Loucy (cell line): ENCODE data around the gene TAAR9.

Experiments
- EZH2phosphoT487 ChIP-seq: fragments of 200-600 bp; IDR thresholded peaks from 2 replicates; pipeline ENCODE4 v1.6.1; 2018; ENCODE audit warnings: antibody characterized with exemption, mild to moderate bottlenecking, moderate library complexity, borderline replicate concordance
- TF ChIP-seq, protein P1 (sequence below): fragments of 200-600 bp; sonication (generic); conservative IDR thresholded peaks from 2 replicates; pipeline ENCODE4 v1.5.1; 2014; ENCODE audit warnings: mild to moderate bottlenecking, antibody characterized with exemption, low read length

- TF ChIP-seq, protein P1, sequence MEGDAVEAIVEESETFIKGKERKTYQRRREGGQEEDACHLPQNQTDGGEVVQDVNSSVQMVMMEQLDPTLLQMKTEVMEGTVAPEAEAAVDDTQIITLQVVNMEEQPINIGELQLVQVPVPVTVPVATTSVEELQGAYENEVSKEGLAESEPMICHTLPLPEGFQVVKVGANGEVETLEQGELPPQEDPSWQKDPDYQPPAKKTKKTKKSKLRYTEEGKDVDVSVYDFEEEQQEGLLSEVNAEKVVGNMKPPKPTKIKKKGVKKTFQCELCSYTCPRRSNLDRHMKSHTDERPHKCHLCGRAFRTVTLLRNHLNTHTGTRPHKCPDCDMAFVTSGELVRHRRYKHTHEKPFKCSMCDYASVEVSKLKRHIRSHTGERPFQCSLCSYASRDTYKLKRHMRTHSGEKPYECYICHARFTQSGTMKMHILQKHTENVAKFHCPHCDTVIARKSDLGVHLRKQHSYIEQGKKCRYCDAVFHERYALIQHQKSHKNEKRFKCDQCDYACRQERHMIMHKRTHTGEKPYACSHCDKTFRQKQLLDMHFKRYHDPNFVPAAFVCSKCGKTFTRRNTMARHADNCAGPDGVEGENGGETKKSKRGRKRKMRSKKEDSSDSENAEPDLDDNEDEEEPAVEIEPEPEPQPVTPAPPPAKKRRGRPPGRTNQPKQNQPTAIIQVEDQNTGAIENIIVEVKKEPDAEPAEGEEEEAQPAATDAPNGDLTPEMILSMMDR = no peak
- no peak for TF ChIP-seq EZH2phosphoT487
Observed at GRCh38 chr6:132587424-132587823, 49.3 kb downstream of the TAAR9 start.
